Nephron (organoid): ENCODE data around the gene FAM131C.
A peak's percentile ranks its signal among the peaks of the same experiment; 100 is the strongest.
"Not testable (repeated sequence)": the region's sequence is repeated elsewhere in the genome, so short reads cannot be mapped to it uniquely, and the experiment has no call there.

Source experiments
- H3K27ac Mint-ChIP-seq, 3 experiments: 2 replicates each; pipeline ENCODE4 v1.8.0; 2020; ENCODE audit warnings: mixed read lengths in 3 of 3, mild to moderate bottlenecking in 2 of 3, moderate library complexity in 1 of 3
- H3K27me3 Mint-ChIP-seq: 2 replicates; pipeline ENCODE4 v1.8.0; 2021; ENCODE audit warnings: low read depth, mild to moderate bottlenecking, moderate library complexity, mixed read lengths
- H3K36me3 Mint-ChIP-seq: 2 replicates; pipeline ENCODE4 v1.8.0; 2020; ENCODE audit warnings: low read depth, mixed read lengths
- H3K4me1 Mint-ChIP-seq: 2 replicates; pipeline ENCODE4 v1.8.0; 2020; ENCODE audit warnings: mixed read lengths
- H3K4me3 Mint-ChIP-seq, 3 experiments: 2 replicates each; pipeline ENCODE4 v1.8.0; 2020; ENCODE audit warnings: mild to moderate bottlenecking in 3 of 3, mixed read lengths in 3 of 3, moderate library complexity in 2 of 3
- H3K9me3 Mint-ChIP-seq: 2 replicates; pipeline ENCODE4 v1.8.0; 2020; ENCODE audit warnings: mixed read lengths
- CTCF ChIP-seq, 3 experiments: fragments of 200-600 bp; sonication (generic); IDR thresholded peaks; one replicate each; pipeline ENCODE4 v1.5.0; 2021; ENCODE audit warnings: antibody characterized with exemption in 3 of 3; ENCODE audit not compliant: unreplicated experiment in 3 of 3

Gene FAM131C

GRCh38 chr1:16065269-16065576 lies 8.2 kb downstream of the FAM131C start:
- no peak for TF ChIP-seq CTCF (IDR thresholded peaks at IDR 0.05; ENCODE audit: unreplicated experiment in 3 of 3)
- H3K27ac Mint-ChIP-seq, result peak overlapping the region in 2 of 3 experiments; percentile 52 to 90
- no peaks in the 10 kb centered on the region for H3K36me3 Mint-ChIP-seq
- no peaks in the 10 kb centered on the region for H3K9me3 Mint-ChIP-seq
- peaks cover 41% of the 10 kb centered on the region for H3K27me3 Mint-ChIP-seq
- peak overlapping the region in 1 of 3 experiments; percentile 42 for H3K4me3 Mint-ChIP-seq
- peaks cover 4% of the 10 kb centered on the region for H3K4me1 Mint-ChIP-seq

- no peaks in the 10 kb centered on the region for H3K9me3 Mint-ChIP-seq
- H3K36me3 Mint-ChIP-seq, result no peaks in the 10 kb centered on the region
- peaks cover 4% of the 10 kb centered on the region for H3K4me1 Mint-ChIP-seq
- TF ChIP-seq CTCF (IDR thresholded peaks at IDR 0.05; ENCODE audit: unreplicated experiment in 3 of 3), result no peak
- H3K4me3 Mint-ChIP-seq, result no peak overlapping the region
- peaks cover 38% of the 10 kb centered on the region for H3K27me3 Mint-ChIP-seq
- H3K27ac Mint-ChIP-seq, result peak overlapping the region; percentile 52 to 90 (median 63)
These were observed 8.7 kb downstream of the FAM131C start for GRCh38 chr1:16064536-16065268.

GRCh38 chr1:16063921-16064320 lies 9.5 kb downstream of the FAM131C start:
- Mint-ChIP-seq H3K36me3 (no peaks in the 10 kb centered on the region), H3K9me3 (no peaks in the 10 kb centered on the region), H3K27me3 (peaks cover 38% of the 10 kb centered on the region), H3K27ac (peak overlapping the region in 2 of 3 experiments; percentile 15 to 90), H3K4me1 (peaks cover 4% of the 10 kb centered on the region), H3K4me3 (no peak overlapping the region)
- TF ChIP-seq CTCF (IDR thresholded peaks at IDR 0.05; ENCODE audit: unreplicated experiment in 3 of 3), result no peak

- Mint-ChIP-seq H3K27me3 (peaks cover 38% of the 10 kb centered on the region), H3K4me1 (peaks cover 4% of the 10 kb centered on the region), H3K9me3 (no peaks in the 10 kb centered on the region), H3K27ac (peak overlapping the region in 1 of 3 experiments; percentile 15), H3K4me3 (no peak overlapping the region), H3K36me3 (no peaks in the 10 kb centered on the region)
- TF ChIP-seq CTCF (IDR thresholded peaks at IDR 0.05; ENCODE audit: unreplicated experiment in 3 of 3), result no peak
These were observed 10.1 kb downstream of the FAM131C start for GRCh38 chr1:16063226-16063829.

- not testable (repeated sequence) for H3K9me3 Mint-ChIP-seq, H3K36me3 Mint-ChIP-seq, H3K4me1 Mint-ChIP-seq, H3K4me3 Mint-ChIP-seq
- peaks cover 35% of the 10 kb centered on the region for H3K27me3 Mint-ChIP-seq
- peak overlapping the region in 1 of 3 experiments; percentile 66 for H3K27ac Mint-ChIP-seq
These were observed 10.8 kb downstream of the FAM131C start for GRCh38 chr1:16062687-16063075.

- H3K27me3 Mint-ChIP-seq, result peaks cover 31% of the 10 kb centered on the region
- not testable (repeated sequence) for H3K4me1 Mint-ChIP-seq, H3K27ac Mint-ChIP-seq, H3K9me3 Mint-ChIP-seq, H3K4me3 Mint-ChIP-seq, H3K36me3 Mint-ChIP-seq
These were observed 11.3 kb downstream of the FAM131C start for GRCh38 chr1:16061989-16062686.
